Left lobe of liver (tissue), 2 donors: ENCODE measurements around the gene VTI1A. TPM values are rescaled to one million over a fixed set of nuclear protein-coding genes. Genes with fewer than 3 reads are reported as not detected.

Experiments
- ATAC-seq: fragments of 200-7000 bp; cut with Tn5 transposase; one replicate; pipeline ENCODE4 v1.9.1; 2020; ENCODE audit warnings: mild to moderate bottlenecking, moderate library complexity
- DNase-seq: peaks from one replicate; pipeline ENCODE4 v3.0.0-alpha.2; 2020; ENCODE audit warnings: low spot score
- total RNA-seq: library from RNA; stranded (reverse); gene quantifications from one replicate; pipeline ENCODE4 v1.2.1, GENCODE V29; 2021
- donor health status: DM: no; HTN: no; CAD: no; lungs with moderate emphysema.
- donor health status: DM: no; HTN: yes; CAD: no.

Gene VTI1A
- total RNA-seq, 1 donor from 2014 or later = 9.9 TPM

DNA sequence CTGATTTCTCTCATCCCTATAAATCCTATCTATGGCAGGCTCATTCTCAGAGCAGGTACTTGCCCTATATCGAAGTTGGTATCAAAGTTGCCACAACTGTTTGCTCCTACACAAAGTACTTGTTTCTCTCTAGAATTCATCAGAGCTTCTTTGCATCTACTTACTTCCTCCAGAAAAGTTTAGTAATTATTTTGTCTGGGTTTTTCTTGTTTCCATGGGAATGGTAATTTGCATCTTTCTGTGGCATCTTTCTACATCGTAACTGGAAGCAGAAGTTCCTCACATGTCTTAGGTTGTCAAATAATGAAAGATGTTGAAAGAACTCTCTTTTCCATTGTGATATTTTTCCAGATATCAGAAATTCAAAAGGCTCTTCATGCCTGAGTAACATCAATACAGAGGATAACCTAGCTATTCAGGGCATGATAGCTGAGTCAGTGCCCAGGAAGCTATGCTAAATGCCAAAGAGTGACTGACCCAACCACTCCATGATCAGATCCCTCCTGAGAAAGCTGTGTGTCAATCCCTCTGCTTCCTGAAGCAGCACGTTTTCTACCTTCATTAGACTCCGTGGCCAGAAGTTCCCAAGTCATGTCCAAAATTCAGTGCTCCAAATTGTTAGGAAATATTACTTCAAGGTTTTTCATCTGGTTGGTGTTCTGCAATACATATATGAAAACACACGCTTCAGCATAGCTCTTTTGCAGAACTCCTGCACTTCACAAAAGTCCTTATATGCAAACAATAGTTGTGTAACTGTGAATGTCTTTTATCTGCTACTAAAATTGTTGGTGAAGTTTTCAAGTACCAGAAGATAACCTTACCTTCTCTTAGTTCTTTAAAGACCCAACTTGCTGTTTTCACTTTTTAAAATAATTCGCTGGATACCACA, 216.5 kb downstream of the VTI1A start:
- no peak for ATAC-seq
- DNase-seq = no peak

DNA sequence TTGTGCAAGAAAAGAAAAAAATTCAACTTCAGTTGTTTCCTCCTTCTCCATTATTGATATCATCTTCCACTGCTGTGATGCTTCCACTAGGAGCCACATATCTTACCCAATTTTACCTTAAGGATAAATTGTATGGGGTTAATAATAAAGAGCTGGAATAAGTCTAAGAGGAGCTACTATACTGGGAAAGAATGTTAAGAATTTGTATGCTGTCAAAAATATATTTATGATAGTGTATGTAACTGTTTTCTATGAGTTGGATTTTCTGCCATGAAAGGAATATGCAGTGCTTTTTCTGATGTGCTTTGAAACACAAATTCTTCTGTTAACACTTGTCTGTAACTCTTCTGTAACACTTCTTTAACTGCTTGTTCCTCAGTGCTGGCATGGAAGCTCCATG, 219.1 kb downstream of the VTI1A start:
- no peak for DNase-seq
- no peak for ATAC-seq

DNA sequence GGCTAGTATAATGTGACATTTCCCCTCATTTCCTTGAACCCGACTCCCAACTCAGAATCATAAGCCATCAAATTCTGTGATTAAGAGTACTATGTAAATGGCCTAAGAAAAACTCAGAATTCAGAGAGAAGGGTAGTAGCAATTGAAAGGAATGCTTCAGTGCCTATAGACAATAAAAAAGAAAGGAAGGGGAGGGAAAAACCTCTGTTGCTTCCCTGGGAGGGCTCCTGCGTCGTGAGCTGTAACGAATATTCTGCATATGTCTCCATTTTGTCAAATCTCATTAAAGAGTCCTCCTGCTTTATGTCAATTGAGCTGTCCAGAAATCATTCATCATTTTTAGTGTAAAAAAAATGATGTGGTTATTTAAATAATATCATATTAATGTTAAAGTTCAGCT, 223.0 kb downstream of the VTI1A start:
- no peak for ATAC-seq
- no peak for DNase-seq

DNA sequence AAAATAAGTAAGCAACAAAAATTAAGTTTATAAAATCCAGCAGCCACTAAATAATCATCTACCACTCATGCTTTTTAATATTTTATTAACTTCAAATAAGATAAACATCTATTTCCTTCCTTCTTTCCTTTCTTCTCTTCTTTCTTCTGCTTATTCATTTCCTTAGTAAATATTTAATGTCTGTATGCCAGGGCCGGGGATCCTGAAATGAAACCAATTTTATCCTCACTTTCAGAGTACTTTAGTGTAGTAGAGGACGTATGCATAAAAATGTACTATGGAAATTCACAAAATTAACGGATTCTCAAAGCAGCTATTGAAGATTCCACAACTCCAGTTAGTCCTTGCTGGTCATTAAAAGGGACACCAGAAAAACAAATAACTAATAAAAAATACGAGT, 224.7 kb downstream of the VTI1A start:
- no peak for DNase-seq
- no peak for ATAC-seq

DNA sequence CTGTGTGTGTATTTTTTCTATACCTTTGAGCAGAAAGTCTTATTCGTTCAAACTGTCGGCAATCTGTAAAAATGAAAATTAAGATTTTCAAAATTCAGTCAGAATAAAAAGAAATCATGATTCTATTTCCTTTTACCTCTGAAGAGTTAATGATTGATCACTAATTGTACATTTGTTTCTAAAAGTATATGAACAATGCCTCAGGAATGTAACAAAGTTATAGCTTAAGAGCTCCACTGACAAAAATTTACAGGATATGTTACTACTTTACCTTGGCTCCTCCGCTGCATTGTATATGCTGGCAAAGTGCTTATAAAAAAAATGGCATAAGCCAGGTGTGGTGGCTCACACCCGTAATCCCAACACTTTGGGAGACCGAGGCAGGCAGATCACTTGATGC, 225.7 kb downstream of the VTI1A start:
- DNase-seq (no peak), ATAC-seq (no peak)

DNA sequence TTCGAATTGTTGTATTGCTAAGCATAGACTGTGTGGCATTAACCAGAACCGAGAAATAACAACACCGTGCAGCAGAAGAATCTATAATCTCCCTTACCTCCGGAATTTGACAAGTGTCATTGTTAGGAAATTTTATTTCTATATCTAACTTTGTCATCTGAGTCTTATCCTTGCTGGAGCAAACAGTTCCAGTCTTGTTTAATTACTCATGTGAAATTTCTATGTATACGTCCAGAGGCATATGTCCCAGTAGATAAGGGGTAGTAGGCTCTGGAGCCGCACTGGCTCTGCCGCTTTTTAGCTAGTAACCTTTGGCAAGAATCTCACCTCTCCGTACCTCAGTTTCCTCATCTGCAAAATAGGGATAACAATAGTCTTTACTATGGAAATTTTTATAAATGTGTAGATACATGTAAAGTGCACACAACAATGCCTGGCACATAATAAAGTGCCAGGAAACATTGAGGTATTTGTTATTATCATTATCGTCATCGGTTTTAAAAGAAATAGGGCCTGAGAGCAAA, 228.6 kb downstream of the VTI1A start:
- ATAC-seq (no peak), DNase-seq (no peak)

DNA sequence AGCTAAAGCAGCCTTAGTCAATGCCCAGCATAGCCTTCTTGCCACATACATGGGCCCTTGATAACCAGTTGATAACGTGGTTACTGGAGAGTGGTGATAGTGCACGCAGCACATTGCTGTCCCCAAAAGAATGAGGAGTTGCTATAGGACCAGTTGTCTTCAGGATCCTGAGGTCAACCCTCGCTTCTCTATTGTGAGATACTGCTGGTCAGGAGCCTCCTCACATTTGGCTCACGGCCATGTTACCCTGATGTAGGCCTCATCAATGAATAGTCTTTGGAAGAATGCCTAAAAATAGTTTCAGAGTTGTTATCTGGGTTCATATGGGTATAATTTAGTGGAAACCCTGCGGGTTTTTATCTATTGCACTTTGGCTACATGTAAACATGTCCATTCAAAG, 230.7 kb downstream of the VTI1A start:
- no peak for DNase-seq
- ATAC-seq = no peak

DNA sequence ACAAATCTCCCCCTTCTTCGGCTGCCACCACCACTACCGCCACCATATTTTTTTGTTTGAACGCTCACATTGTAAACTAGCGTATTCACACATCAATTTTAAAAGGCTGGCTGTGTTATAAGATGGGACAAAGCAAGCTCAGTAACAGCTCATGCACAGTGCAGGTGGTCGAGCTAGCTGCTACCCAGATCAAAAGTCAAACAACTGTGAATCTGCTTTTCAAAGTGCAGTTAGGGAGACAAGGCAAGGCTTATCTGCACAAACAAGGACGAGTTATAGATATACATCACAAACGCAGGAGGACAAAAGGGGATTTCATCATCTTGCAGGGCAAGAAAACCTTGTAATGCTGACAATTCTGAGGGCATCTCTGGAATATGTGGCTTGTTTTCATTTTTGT, 231.6 kb downstream of the VTI1A start:
- ATAC-seq (no peak), DNase-seq (no peak)

DNA sequence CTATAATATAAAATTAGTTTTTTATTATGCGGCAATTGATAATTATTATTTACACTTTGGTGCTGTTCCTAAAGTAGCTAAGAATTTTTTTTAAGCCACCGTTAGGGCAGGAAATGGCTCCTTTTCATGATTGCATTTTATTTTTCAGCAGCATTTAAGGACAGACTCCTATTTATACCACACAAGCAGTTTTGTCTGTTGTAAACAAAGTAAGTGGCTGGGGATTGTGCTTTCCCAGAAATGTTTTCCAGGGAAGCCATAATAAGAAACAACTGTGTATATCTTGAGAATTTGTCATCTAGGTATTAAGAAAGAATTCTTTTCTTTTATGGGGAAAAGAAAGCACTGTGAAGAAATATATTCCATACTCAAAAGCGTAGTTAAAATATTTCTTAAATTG, 232.0 kb downstream of the VTI1A start:
- DNase-seq = no peak
- ATAC-seq = no peak

DNA sequence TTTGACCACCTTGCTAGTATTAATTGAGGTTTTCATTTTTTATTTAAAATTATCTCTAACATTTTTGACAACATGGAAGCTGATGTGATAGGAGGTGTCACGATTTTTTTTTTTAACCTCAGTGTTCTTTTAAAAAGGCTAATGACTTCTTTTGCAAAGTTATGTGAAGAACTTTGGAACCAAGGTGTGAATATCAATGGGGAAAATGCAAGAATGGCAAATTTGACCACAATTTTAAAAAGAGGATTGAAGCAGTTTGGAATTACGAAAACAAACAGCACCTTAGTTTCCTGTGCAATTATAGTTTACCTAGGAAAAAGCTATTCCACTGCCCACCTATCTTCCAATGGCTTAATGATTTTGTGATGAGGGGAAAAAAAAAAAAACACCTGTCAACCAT, 232.4 kb downstream of the VTI1A start:
- ATAC-seq (no peak), DNase-seq (no peak)

DNA sequence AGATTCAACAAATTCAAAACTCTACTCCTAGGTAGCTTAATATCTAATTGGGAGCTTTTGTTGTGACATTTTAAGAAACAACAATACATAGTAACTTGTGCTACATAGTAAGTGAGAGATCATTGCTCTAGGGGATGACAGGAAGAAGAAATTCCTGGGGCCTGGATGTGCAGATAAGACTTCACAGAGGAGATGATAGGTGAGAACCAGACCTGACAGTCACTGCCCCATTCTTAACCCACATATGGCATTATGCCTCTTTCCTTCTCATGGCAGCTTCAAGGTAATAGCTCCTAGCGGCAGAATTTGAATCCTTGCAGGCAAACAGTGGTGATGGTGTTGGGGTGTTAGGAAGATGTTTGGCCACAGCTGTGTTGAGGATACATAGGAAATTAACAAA, 233.6 kb downstream of the VTI1A start:
- ATAC-seq (no peak), DNase-seq (no peak)

DNA sequence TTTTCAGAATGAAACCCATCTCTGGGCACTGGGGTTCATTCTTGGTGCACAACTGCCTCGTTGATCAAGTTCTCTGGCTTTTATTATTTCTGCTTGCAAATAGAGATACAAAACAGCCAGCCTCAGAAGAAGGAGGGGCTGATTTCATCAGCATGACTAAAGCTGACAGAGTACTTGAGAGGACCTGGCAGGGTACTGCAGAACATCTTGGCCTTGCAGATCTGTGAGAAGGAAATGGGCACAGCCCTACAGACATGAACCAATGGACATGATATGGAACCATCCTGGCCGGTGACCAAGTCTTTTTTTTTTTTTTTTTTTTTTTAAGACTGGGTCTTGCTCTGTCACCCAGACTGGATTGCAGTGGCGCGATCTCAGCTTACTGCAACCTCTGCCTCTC, 240.6 kb downstream of the VTI1A start:
- no peak for DNase-seq
- no peak for ATAC-seq

DNA sequence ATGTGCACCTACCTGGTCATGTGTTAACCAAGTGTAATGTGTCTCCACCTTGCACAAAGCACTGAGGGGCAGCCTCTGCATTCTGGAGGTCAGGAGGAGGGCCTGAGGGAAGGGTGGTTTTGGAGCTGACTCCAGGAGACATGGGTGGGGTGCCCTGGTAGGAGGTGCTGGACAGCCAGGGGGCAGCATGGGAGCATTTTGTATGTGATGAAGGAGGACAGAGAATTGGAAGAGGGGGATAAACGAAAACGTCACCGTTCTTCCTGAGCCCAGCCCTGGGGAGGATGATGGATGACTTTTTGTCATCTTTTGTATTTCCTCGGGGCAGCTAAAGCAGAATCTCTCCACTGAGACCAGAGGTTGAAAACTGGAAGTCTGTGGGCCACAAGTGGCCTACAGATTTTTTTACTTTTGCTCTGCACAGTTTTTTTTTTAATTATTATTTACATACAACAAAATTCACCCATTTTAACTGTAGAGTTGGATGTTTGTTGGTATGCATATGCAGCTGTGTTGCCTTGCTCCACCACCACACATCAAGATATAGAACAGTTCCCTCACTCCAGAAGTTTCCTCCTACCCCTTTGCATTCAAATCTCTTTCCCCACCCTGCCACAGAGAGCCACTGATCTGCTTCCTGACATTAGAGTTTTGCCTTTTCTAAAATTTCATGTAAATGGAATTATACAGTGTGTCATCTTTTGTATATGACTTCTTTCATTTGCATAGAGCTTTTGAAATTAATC, 242.5 kb downstream of the VTI1A start:
- DNase-seq = no peak
- peak; percentile 51 for ATAC-seq

DNA sequence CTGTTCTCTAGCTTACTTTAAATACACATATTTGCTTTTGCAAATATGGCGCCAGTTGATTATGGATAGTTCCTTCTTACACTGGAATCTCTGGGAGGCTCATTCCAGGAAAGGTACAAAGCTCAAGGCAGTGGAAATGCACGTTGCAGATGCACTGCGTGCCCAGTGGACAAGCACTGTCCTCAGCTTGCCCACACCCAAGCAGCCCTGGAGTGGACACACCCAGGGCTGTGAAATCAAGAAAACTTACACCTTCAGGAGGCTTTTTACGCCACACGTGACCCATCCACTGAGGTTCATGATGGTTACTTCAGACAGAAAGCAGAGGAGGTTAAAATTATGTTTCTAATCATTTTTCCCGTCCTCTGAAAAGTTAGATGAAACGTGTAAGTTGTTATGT, 248.5 kb downstream of the VTI1A start:
- DNase-seq = no peak

DNA sequence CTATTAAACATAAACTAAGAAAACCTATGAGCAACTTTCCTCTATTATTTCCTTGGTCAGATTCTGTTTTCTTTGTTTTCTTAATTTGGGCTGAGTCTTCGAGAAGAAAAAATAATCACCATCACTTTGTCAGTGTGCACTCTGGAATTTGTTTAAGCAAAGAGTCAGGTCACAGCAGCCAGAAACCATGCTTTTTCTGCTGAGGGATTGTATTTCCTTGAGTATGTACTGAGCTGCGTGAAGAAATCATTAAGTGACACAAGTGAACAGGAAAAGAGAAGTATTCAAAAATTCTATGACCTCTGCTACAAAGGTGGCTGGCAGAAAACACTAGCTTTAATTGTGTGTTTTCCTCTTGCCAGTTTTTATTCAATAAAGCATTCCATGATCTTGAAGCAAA, 249.6 kb downstream of the VTI1A start:
- no peak for DNase-seq
- ATAC-seq = no peak

More for the DNA sequence above, 248.5 kb downstream of the VTI1A start:
- peak; percentile 35 for ATAC-seq

DNA sequence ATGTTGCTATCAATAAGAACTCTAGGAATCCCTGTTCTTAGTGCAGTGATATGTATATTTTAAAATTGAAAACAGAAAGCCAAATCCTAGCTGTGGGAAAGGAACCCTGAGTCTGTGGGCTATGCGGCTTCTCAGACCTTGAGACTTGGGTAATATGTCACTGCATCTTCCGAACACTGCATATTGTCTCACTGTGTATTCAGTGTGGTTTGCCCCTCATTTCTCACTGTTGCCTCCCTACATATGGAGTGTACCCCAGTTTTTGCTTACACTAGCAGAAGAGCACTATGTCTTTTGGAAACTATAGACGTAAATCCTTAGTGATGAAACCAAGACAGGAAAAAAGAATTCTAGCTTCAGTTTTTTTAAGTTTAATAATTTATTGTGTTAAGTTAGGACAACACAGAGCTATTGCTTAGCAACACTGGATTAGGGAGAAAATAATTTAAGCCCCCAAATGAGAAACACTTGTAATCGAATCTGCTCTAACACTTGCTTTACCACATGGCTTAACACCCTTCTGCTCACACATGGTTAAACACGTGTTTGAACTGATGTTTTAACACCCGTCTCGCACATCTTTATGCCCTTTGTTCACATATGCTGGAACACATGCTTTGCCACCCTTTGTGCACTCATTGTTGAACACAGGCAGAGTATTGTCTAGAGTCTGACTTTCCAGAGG, 251.3 kb downstream of the VTI1A start:
- DNase-seq (no peak), ATAC-seq (no peak)

DNA sequence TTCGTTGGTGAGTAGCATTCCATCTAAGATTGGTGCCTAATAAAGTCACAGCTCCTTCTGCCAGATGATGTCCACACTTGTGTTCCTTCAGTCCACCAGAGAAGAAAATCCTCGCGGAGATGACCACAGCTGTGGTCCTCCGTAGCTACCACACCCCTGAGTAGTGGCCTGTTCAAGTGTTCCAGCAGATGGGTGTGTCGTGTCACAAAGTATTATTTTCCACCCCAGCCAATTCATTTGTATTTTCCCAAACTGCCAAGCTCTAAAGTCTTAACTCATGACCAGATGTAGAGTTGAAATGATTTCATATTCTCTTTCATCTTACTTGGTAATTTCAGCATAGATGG, 251.8 kb downstream of the VTI1A start:
- no peak for ATAC-seq

DNA sequence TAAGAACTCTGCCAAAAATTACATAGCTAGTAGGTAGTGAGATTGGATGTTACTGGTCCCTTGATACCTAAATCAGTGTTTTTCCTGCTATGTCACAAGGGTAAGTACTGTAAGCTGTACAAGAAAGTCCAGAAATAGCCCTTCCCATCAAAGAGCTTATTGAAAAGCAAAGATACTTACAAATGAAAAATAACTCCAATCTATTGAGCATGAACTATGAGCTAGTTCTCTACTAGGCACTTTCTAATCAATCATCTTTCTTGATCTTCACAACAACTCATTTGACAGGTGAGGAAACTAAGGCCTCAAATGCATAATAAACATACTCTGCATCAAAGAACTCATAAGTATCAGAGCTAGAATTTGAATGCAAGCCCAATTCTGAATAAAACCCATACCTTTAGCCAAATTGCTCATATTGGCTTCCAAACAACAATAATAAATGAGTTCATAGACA, 253.2 kb downstream of the VTI1A start:
- ATAC-seq (no peak), DNase-seq (no peak)

More for the DNA sequence above, 251.8 kb downstream of the VTI1A start:
- no peak for DNase-seq

DNA sequence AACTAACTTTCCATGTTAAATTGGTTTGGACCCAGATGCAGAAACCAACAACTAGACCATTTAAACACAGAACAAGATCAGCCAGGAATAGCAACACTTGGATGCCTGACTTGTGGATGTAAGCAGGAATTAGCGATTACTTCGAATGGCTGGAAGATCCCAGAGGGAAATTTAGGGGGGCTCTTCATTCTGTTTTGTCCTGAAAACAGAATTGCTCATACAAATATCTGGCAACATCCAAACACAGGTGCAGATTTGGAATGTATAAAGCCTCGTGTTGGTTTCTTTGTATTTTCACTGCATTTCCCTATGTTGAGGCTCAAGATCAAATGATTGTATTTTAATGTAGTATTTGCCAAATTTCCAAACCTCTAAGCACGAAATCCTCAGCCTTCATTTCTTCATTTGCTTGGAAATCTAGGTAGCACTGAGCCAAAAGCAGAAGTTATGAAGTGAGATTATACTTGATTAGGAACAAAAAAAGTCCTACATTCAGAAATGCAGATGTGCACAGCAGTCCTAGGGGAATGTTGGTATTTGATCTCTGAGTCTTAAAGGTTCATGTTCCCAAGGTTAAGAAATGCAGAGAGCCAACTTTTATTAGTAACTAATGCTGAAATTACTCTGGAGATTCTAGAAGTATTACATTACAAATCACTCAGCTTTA, 254.3 kb downstream of the VTI1A start:
- ATAC-seq = no peak
- no peak for DNase-seq

DNA sequence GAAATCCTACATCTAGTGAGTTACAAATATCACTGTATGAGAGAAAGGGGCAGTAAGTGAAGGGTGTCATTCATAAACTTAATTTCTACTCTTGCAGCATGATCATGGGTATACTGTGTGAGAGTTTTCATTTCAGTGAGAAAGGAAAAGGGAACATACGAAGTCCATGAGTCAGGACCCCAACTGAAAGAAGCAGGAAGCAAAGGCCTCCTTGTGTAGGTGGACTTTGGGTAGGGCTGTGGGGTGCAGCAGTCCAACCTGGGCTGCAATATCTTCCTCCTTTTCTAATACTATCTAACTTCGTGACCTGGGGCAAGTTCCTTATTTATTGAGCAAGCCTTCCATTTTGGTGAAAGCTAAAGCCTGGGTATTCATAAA, 254.9 kb downstream of the VTI1A start:
- ATAC-seq (no peak), DNase-seq (no peak)

DNA sequence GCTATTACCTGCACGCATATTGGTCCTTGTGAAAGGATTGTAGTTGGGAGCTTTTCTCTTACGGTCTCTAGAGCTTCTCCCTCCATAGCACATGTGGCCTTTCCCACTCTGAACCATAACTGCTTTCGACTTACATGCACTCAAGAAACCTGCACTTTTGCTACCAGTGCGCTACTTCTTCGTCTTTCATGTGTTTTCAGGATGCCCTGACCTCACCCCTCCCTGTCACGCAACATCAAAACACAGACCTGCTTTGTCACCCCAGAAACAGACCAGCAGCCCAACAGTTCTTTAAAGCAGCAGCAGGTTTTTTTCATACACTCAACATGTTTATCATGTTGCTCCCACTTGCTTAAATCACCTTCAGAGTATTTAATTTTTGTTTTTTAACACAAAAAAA, 259.6 kb downstream of the VTI1A start:
- DNase-seq (no peak), ATAC-seq (no peak)
